ENCODE measurements around the gene PTX3.

DNA sequence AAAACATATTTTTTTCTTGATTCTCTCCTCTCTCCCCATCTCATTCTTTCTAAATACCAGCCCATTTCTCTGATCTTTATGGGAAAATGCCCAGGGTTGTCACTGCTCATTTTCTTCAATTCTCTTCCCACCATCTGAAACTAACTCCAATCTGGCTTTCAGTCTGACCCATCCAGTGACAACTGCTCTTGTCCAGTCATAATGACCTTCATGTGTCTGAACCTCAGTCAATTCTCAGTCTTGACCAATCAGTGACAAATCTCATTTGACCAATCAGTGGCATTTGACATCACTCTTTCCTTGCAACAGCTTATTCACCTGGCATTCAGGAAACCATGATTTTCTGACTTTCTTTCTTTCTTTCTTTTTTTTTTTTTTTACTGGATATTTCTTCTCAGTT is 51.5 kb downstream of the PTX3 start:
- TF ChIP-seq, protein P1, sequence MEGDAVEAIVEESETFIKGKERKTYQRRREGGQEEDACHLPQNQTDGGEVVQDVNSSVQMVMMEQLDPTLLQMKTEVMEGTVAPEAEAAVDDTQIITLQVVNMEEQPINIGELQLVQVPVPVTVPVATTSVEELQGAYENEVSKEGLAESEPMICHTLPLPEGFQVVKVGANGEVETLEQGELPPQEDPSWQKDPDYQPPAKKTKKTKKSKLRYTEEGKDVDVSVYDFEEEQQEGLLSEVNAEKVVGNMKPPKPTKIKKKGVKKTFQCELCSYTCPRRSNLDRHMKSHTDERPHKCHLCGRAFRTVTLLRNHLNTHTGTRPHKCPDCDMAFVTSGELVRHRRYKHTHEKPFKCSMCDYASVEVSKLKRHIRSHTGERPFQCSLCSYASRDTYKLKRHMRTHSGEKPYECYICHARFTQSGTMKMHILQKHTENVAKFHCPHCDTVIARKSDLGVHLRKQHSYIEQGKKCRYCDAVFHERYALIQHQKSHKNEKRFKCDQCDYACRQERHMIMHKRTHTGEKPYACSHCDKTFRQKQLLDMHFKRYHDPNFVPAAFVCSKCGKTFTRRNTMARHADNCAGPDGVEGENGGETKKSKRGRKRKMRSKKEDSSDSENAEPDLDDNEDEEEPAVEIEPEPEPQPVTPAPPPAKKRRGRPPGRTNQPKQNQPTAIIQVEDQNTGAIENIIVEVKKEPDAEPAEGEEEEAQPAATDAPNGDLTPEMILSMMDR (IDR thresholded peaks at IDR 0.05): no peak
- TF ChIP-seq POLR2AphosphoS5 (IDR thresholded peaks at IDR 0.05) (no peak), POLR2A (IDR thresholded peaks at IDR 0.05) (no peak), EP300 (IDR thresholded peaks at IDR 0.05) (no peak)

Data from suprapubic skin (tissue), 4 donors.